Chondrocyte (in vitro differentiated cells): ENCODE measurements around the gene C16orf90. TPM values are rescaled to one million over a fixed set of nuclear protein-coding genes. Genes with fewer than 3 reads are reported as not detected.

Experiments used
- DNase-seq: peaks from one replicate; pipeline ENCODE4 v3.0.0; 2021; ENCODE audit warnings: mixed read lengths, low spot score
- H3K27ac Mint-ChIP-seq: one replicate; pipeline ENCODE4 v1.8.0; 2021; ENCODE audit warnings: mild to moderate bottlenecking, moderate library complexity, mixed read lengths; ENCODE audit not compliant: unreplicated experiment
- H3K27me3 Mint-ChIP-seq: 2 replicates; pipeline ENCODE4 v1.8.0; 2021; ENCODE audit warnings: low read depth, mixed read lengths
- H3K36me3 Mint-ChIP-seq: 2 replicates; pipeline ENCODE4 v1.8.0; 2021; ENCODE audit warnings: low read depth, mixed read lengths
- H3K4me1 Mint-ChIP-seq: 2 replicates; pipeline ENCODE4 v1.8.0; 2021; ENCODE audit warnings: low read depth, mild to moderate bottlenecking, mixed read lengths
- H3K4me3 Mint-ChIP-seq: one replicate; pipeline ENCODE4 v1.8.0; 2021; ENCODE audit warnings: mild to moderate bottlenecking, moderate library complexity, mixed read lengths; ENCODE audit not compliant: unreplicated experiment
- H3K9me3 Mint-ChIP-seq: 2 replicates; pipeline ENCODE4 v1.8.0; 2021; ENCODE audit warnings: low read depth, mixed read lengths
- CTCF ChIP-seq: fragments of 200-600 bp; sonication (generic); IDR thresholded peaks from 2 replicates; pipeline ENCODE4 v1.5.0; 2021; ENCODE audit warnings: antibody characterized with exemption, mild to moderate bottlenecking, moderate library complexity
- total RNA-seq: library from RNA; stranded (reverse); gene quantifications from 3 replicates; pipeline ENCODE4 v1.2.1, GENCODE V29; 2021

C16orf90 gene
- total RNA-seq, 1 donor from 2014 or later: not detected

GRCh38 chr16:3458852-3459361 is 36.4 kb downstream of the C16orf90 start:
- H3K36me3 Mint-ChIP-seq: no peaks in the 10 kb centered on the region
- H3K9me3 Mint-ChIP-seq: no peaks in the 10 kb centered on the region
- H3K4me1 Mint-ChIP-seq: peaks cover 49% of the 10 kb centered on the region
- peak overlapping the region; percentile 88 for H3K4me3 Mint-ChIP-seq
- peak overlapping the region; percentile 94 for H3K27ac Mint-ChIP-seq
- no peaks in the 10 kb centered on the region for H3K27me3 Mint-ChIP-seq
- no peak for TF ChIP-seq CTCF
- DNase-seq: no peak

DNA sequence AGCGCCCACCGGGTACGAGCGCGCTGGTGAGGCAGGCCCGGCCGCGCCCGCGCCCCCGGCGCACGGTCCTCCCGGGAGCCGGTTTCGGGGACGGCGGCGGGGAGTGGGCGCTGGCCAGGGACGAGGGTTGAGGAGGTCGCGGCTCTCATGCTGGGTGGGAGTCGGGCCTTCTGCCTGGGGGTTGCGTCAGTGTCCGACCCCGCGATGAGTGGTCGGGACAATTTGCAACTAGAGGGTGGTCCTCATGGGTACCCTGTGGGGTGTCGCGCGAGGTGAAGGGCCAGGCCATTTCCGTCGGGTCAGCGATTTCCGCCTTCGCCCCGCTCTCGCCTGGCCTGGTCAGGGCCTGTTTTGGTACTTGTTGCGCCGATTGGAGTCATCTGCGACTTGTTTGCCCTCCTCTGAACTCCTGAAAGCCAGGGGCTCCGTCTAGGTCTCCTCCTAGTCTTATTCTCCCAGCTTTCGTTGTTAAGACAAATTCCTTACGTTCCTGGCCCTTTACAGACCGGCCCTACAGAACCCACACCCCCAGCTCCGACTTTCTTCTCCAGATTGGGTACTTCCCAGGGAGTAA is 36.9 kb downstream of the C16orf90 start:
- peaks cover 49% of the 10 kb centered on the region for H3K4me1 Mint-ChIP-seq
- DNase-seq: no peak
- peak overlapping the region; percentile 88 for H3K4me3 Mint-ChIP-seq
- no peaks in the 10 kb centered on the region for H3K9me3 Mint-ChIP-seq
- no peaks in the 10 kb centered on the region for H3K36me3 Mint-ChIP-seq
- peak overlapping the region; percentile 94 for H3K27ac Mint-ChIP-seq
- H3K27me3 Mint-ChIP-seq: no peaks in the 10 kb centered on the region
- TF ChIP-seq CTCF: no peak

- no peaks in the 10 kb centered on the region for H3K27me3 Mint-ChIP-seq
- peaks cover 49% of the 10 kb centered on the region for H3K4me1 Mint-ChIP-seq
- H3K36me3 Mint-ChIP-seq: no peaks in the 10 kb centered on the region
- DNase-seq: no peak
- TF ChIP-seq CTCF: peak; percentile 70
- H3K4me3 Mint-ChIP-seq: peak overlapping the region; percentile 72
- H3K9me3 Mint-ChIP-seq: no peaks in the 10 kb centered on the region
- H3K27ac Mint-ChIP-seq: peak overlapping the region; percentile 87
Measured at GRCh38 chr16:3457434-3458252, 37.6 kb downstream of the C16orf90 start.

GRCh38 chr16:3454631-3455147 is 40.6 kb downstream of the C16orf90 start:
- no peaks in the 10 kb centered on the region for H3K9me3 Mint-ChIP-seq
- peaks cover 5% of the 10 kb centered on the region for H3K36me3 Mint-ChIP-seq
- no peaks in the 10 kb centered on the region for H3K27me3 Mint-ChIP-seq
- DNase-seq: no peak
- no peak for TF ChIP-seq CTCF
- H3K27ac Mint-ChIP-seq: no peak overlapping the region
- H3K4me1 Mint-ChIP-seq: peaks cover 23% of the 10 kb centered on the region
- no peak overlapping the region for H3K4me3 Mint-ChIP-seq

DNA sequence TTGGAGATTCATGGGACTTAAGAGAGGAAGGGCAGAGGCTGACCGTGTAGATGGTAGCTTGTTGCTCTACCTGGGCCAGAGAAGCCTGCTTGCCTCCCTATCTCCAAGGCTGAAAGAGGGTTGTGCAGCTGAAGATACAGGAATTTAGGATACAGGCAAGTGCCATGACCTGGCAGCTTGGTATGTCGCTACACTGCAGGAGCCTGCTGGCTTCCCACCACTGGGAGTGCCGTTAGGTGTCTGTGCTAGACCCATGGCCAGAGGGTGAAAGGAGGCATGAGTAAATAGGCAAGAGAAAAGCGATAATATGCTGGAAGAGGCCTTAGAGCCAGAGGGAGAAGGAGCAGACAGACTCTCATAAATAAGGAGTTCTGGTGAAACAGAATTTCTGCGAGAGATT is 41.2 kb downstream of the C16orf90 start:
- no peak for TF ChIP-seq CTCF
- DNase-seq: no peak
- H3K27ac Mint-ChIP-seq: no peak overlapping the region

More for the DNA sequence above, 41.2 kb downstream of the C16orf90 start:
- H3K9me3 Mint-ChIP-seq: no peaks in the 10 kb centered on the region
- no peaks in the 10 kb centered on the region for H3K27me3 Mint-ChIP-seq
- H3K4me1 Mint-ChIP-seq: peaks cover 17% of the 10 kb centered on the region
- peaks cover 5% of the 10 kb centered on the region for H3K36me3 Mint-ChIP-seq
- H3K4me3 Mint-ChIP-seq: no peak overlapping the region
